Body of pancreas (tissue), 4 donors: ENCODE results near the gene PRRG4. TPM values are rescaled to one million over a fixed set of nuclear protein-coding genes. Genes with fewer than 3 reads are reported as not detected.

ENCODE experiments used
- ATAC-seq: fragments of 150-250 bp; one replicate; pipeline ENCODE4 v1.9.1; 2016
- DNase-seq, 4 donors: peaks; one replicate each; pipeline ENCODE4 v3.0.0-alpha.2; 2019
- H3K27ac ChIP-seq, 4 donors: fragments of 200-600 bp; sonication (generic); 1 replicate in 3 of 4; 2 replicates in 1 of 4; pipeline versions ENCODE4 v1.5.1 to v1.6.1; 2016 to 2019; ENCODE audit warnings: mild to moderate bottlenecking in 1 of 4, mixed read lengths in 1 of 4, moderate library complexity in 1 of 4
- H3K27me3 ChIP-seq, 2 donors: fragments of 200-600 bp; sonication (generic); one replicate each; pipeline ENCODE4 v1.6.0; 2016; ENCODE audit warnings: mild to moderate bottlenecking in 1 of 2
- H3K36me3 ChIP-seq, 2 donors: fragments of 200-600 bp; sonication (generic); replicated peaks in 1 of 2; 2 replicates each; pipeline ENCODE4 v1.5.1; 2016; ENCODE audit warnings: low read depth in 2 of 2; ENCODE audit not compliant: insufficient read depth in 1 of 2
- H3K4me1 ChIP-seq: fragments of 200-600 bp; sonication (generic); one replicate; pipeline ENCODE4 v1.6.0; 2016
- H3K4me3 ChIP-seq, 2 donors: fragments of 200-600 bp; sonication (generic); 1 replicate in 1 of 2; 2 replicates in 1 of 2; pipeline ENCODE4 v1.5.1; 2016 to 2019
- H3K9me3 ChIP-seq, 3 donors: fragments of 200-600 bp; sonication (generic); 1 replicate in 2 of 3; 2 replicates in 1 of 3; pipeline ENCODE4 v1.5.1; 2016
- POLR2A ChIP-seq, 3 donors: fragments of 450-650 bp; IDR thresholded peaks; one replicate each; pipeline ENCODE4 v1.6.1; 2016; ENCODE audit warnings: antibody characterized with exemption in 3 of 3, mild to moderate bottlenecking in 2 of 3
- WGBS, 2 donors: methylation state at CpG; one replicate each; pipeline ENCODE4 v1.1.5; 2017; 5-methylcytosine and 5-hydroxymethylcytosine counted together
- intact Hi-C: fragments of 100-400 bp; cut with DNase I; formaldehyde crosslinking; loops from one replicate; pipeline ENCODE4 v1.15.1; 2023
- total RNA-seq, 2 donors: library from RNA; depleted of rRNA; stranded (reverse); fragments of >200 nt; gene quantifications; one replicate each; pipeline ENCODE4 v1.1.0, GENCODE V29; 2016
- TF ChIP-seq, protein P1 (sequence below), 7 experiments: fragments of 450-650 bp in 4 of 7; fragments of 200-600 bp in 3 of 7; sonication (generic) in 3 of 7; IDR thresholded peaks; one replicate each; pipeline ENCODE4 v1.5.1; 2016 to 2019; ENCODE audit warnings: antibody characterized with exemption in 7 of 7

Gene PRRG4
- total RNA-seq, 2 donors from 2014 or later, result 2.3 to 5.7 TPM

DNA sequence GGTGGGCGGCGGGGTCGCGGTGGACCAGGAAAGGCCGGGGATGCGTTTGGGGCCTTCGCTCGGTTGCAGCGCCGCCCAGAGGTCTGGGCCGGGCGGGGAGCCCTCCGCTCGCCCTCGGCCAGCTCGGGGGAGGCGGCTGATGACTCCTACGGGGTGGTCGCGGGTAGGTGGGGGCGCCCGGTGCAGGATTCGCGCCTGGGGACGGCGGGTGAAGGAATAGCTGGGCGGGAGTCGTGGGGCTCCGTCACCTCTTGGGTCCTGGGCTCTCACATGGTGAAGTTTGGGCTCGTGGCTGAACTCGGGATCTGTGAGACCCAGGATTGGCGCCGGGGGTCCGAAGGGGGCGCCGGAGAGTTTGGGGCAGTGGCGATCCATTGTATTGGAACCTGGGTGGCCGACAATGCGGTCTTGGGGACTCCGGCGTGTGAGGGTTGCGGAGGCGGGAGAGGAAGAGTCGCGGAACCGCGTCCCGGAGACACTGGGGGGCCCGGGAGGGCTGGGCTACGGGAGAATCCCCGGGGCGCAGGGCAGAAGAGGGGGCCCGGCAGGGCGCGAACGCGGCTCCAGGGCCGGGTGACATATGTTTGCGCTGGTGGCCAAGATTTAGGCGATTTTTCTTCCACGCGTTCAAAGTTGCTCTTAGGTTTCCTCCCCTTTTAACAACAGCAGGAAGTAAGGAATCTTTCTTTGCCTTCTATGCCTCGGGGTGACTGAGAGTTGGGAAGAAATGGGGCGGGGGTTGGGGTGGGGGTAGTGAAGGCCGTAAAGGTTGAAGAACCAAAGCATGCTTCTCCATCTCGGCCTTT, 63.8 kb downstream of the PRRG4 start:
- H3K27me3 ChIP-seq, result no peaks in the 10 kb centered on the region
- H3K27ac ChIP-seq, result peak overlapping the region; percentile 89 to 98 (median 96)
- ATAC-seq (peak; percentile 50), DNase-seq (peak; percentile 50 to 63 (median 54))
- H3K36me3 ChIP-seq, result no peaks in the 10 kb centered on the region
- peaks cover 23% of the 10 kb centered on the region for H3K4me1 ChIP-seq
- intact Hi-C loops, result no loop called here
- peak overlapping the region; percentile 92 to 96 for H3K4me3 ChIP-seq
- no peaks in the 10 kb centered on the region for H3K9me3 ChIP-seq
- 1% methylated on average over 33 to 66 of the region's 66 CpGs for WGBS, 2 donors
- TF ChIP-seq, protein P1, sequence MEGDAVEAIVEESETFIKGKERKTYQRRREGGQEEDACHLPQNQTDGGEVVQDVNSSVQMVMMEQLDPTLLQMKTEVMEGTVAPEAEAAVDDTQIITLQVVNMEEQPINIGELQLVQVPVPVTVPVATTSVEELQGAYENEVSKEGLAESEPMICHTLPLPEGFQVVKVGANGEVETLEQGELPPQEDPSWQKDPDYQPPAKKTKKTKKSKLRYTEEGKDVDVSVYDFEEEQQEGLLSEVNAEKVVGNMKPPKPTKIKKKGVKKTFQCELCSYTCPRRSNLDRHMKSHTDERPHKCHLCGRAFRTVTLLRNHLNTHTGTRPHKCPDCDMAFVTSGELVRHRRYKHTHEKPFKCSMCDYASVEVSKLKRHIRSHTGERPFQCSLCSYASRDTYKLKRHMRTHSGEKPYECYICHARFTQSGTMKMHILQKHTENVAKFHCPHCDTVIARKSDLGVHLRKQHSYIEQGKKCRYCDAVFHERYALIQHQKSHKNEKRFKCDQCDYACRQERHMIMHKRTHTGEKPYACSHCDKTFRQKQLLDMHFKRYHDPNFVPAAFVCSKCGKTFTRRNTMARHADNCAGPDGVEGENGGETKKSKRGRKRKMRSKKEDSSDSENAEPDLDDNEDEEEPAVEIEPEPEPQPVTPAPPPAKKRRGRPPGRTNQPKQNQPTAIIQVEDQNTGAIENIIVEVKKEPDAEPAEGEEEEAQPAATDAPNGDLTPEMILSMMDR (IDR thresholded peaks at IDR 0.05), result peak; percentile 23 to 42 (median 39)
- TF ChIP-seq POLR2A (IDR thresholded peaks at IDR 0.05), result no peak

DNA sequence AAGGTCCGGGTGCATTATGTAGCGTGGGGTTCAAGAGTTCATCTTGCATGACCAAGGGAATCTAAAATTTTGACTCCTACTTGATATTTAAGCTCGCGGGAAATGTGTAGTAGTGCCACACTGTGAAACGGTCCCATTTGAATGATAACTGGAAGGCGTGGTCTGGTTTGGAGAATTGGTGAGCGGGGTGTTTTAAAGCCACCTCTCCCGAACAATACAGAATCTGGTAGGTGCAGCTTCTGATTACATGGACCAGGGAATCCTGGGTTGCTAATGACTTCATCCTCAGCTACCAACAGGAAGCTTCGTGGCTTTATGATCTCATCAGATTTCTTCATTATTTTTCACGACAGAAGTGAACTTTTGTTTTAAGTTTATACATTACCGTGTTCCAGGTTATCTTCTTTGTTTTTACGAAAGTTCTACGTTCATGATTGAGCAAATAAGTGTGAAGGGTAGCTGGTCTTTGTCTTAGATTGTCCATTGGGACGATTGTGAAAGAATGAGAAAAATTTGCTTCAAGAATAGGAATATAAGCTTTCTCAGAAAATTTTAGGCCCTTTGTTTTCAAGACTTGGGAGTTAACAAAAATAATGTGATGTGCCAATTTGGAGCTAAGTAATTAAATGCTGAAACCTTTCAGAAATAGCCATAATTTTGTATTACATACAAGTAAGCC, 64.6 kb downstream of the PRRG4 start:
- peak overlapping the region; percentile 92 to 96 for H3K4me3 ChIP-seq
- TF ChIP-seq POLR2A (IDR thresholded peaks at IDR 0.05), result peak; percentile 26 to 91 (median 85)
- TF ChIP-seq, protein P1 (IDR thresholded peaks at IDR 0.05), result no peak
- peaks cover 26% of the 10 kb centered on the region for H3K4me1 ChIP-seq
- peak; percentile 68 for ATAC-seq
- no peaks in the 10 kb centered on the region for H3K36me3 ChIP-seq
- DNase-seq, result peak; percentile 49 to 78 (median 60)
- H3K27me3 ChIP-seq, result no peaks in the 10 kb centered on the region
- 1 to 2% methylated on average over 14 of the region's 14 CpGs for WGBS, 2 donors
- no peaks in the 10 kb centered on the region for H3K9me3 ChIP-seq
- intact Hi-C loops, result no loop called here
- peak overlapping the region; percentile 89 to 98 (median 96) for H3K27ac ChIP-seq

DNA sequence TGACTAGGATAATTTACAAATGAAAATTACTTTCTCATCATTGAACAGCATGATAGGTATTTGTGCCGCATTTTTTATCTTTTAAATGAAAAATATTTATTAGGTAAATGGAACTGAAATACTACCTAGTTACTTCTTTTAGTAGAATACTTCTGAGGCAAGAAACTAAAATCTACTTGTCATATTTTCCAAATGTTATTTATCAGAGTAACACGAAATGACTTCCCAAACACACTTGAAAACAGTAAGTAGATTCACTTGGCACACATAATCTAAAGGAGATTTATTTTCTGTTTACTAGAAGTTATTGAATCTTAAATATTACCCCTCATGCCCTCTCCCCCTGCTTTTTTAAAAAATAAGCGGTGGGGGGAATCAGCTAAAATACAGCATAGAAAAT, 65.2 kb downstream of the PRRG4 start:
- no peak for ATAC-seq
- TF ChIP-seq, protein P1 (IDR thresholded peaks at IDR 0.05), result no peak
- no peak for TF ChIP-seq POLR2A (IDR thresholded peaks at IDR 0.05)
- no peak for DNase-seq
- Histone ChIP-seq H3K36me3 (no peaks in the 10 kb centered on the region), H3K9me3 (no peaks in the 10 kb centered on the region), H3K27me3 (no peaks in the 10 kb centered on the region), H3K27ac (peak overlapping the region in 3 of 4 donors; percentile 94 to 98 (median 97)), H3K4me1 (peaks cover 30% of the 10 kb centered on the region), H3K4me3 (no peak overlapping the region)
- WGBS, 2 donors, result 62 to 66% methylated on average over 3 of the region's 3 CpGs
- intact Hi-C loops, result no loop called here

- WGBS, 2 donors, result 21 to 35% methylated on average over 1 of the region's 1 CpG
- H3K27ac ChIP-seq, result no peak overlapping the region
- H3K4me1 ChIP-seq, result peaks cover 30% of the 10 kb centered on the region
- H3K9me3 ChIP-seq, result no peaks in the 10 kb centered on the region
- H3K36me3 ChIP-seq, result no peaks in the 10 kb centered on the region
- ATAC-seq (no peak), DNase-seq (no peak)
- intact Hi-C loops, result no loop called here
- no peak overlapping the region for H3K4me3 ChIP-seq
- H3K27me3 ChIP-seq, result no peaks in the 10 kb centered on the region
- TF ChIP-seq, protein P1 (IDR thresholded peaks at IDR 0.05), result no peak
- TF ChIP-seq POLR2A (IDR thresholded peaks at IDR 0.05), result no peak
Observed at GRCh38 chr11:32895471-32895870, 65.7 kb downstream of the PRRG4 start.
